Activated CD4-positive, alpha-beta T cell treated with anti-CD3 and anti-CD28 coated beads for 36 hours (primary cell): ENCODE results near the gene BORCS6. TPM values are rescaled to one million over a fixed set of nuclear protein-coding genes. Genes with fewer than 3 reads are reported as not detected.

Experiments
- ATAC-seq: fragments of 200-7000 bp; cut with Tn5 transposase; one replicate; pipeline ENCODE4 v1.10.0; 2021; ENCODE audit warnings: mild to moderate bottlenecking, moderate library complexity
- CTCF ChIA-PET: fragments of 350-600 bp; sonication (Branson Sonifier 250); formaldehyde crosslinking; loops from one replicate; lab custom pipeline; 2021; ENCODE audit warnings: antibody characterized with exemption; lab: Charles Lee
- POLR2A ChIA-PET: fragments of 350-600 bp; sonication (Branson Sonifier 250); formaldehyde crosslinking; loops from one replicate; lab custom pipeline; 2021; ENCODE audit warnings: antibody characterized with exemption, inconsistent platforms; lab: Charles Lee
- DNase-seq: peaks from one replicate; pipeline ENCODE4 v3.0.0-alpha.2; 2020
- H3K27ac Mint-ChIP-seq: one replicate; pipeline ENCODE4 v1.8.0; 2021; ENCODE audit warnings: mixed read lengths
- H3K27me3 Mint-ChIP-seq: one replicate; pipeline ENCODE4 v1.8.0; 2021; ENCODE audit warnings: mixed read lengths
- H3K36me3 Mint-ChIP-seq: one replicate; pipeline ENCODE4 v1.8.0; 2021; ENCODE audit warnings: low read depth, mixed read lengths
- H3K4me1 Mint-ChIP-seq: one replicate; pipeline ENCODE4 v1.8.0; 2021; ENCODE audit warnings: mixed read lengths
- H3K4me3 Mint-ChIP-seq: one replicate; pipeline ENCODE4 v1.8.0; 2021; ENCODE audit warnings: mild to moderate bottlenecking, moderate library complexity, mixed read lengths
- H3K9me3 Mint-ChIP-seq: one replicate; pipeline ENCODE4 v1.8.0; 2021; ENCODE audit warnings: low read depth, mixed read lengths
- intact Hi-C, 2 experiments: fragments of 100-400 bp; cut with DNase I in 1 of 2; cut with micrococcal nuclease in 1 of 2; formaldehyde crosslinking; loops; one replicate each; pipeline versions ENCODE4 v1.14.2 to v1.15.1; 2022 to 2024; cut with DNase I, micrococcal nuclease
- total RNA-seq, 2 experiments: library from RNA; stranded (reverse); gene quantifications; one replicate each; pipeline ENCODE4 v1.2.3, GENCODE V29; 2021

The BORCS6 gene
- total RNA-seq, 2 experiments from 2014 or later = 3.9 to 4.5 TPM

GRCh38 chr17:8188263-8188839 is 1.6 kb downstream of the BORCS6 start:
- H3K36me3 Mint-ChIP-seq = no peaks in the 10 kb centered on the region
- H3K27me3 Mint-ChIP-seq = no peaks in the 10 kb centered on the region
- POLR2A ChIA-PET = interaction anchor here (0.5 to 4.7 kb wide), 9 partner anchors 15 to 69 kb away, joined by 3 to 78 read pairs (median 5); partner anchors contain the start of genes AURKB and CTC1
- intact Hi-C loops = no loop called here
- CTCF ChIA-PET = interaction anchor here (0.6 to 6.0 kb wide), 12 partner anchors 12 to 1178 kb away, joined by 3 to 59 read pairs (median 6); partner anchors contain the start of genes ALOXE3 and SLC25A35
- no peak overlapping the region for H3K27ac Mint-ChIP-seq
- H3K9me3 Mint-ChIP-seq = no peaks in the 10 kb centered on the region
- no peak for ATAC-seq
- DNase-seq = peak; percentile 51
- no peak overlapping the region for H3K4me3 Mint-ChIP-seq
- peaks cover 13% of the 10 kb centered on the region for H3K4me1 Mint-ChIP-seq

GRCh38 chr17:8187517-8188262 is 2.3 kb downstream of the BORCS6 start:
- no peak overlapping the region for H3K27ac Mint-ChIP-seq

GRCh38 chr17:8186787-8187516 is 3.0 kb downstream of the BORCS6 start:
- POLR2A ChIA-PET = interaction anchor here (0.5 to 3.2 kb wide), 7 partner anchors 14 to 101 kb away, joined by 3 to 17 read pairs (median 7); partner anchors contain the start of genes AURKB, CTC1 and RANGRF
- peaks cover 13% of the 10 kb centered on the region for H3K4me1 Mint-ChIP-seq
- H3K36me3 Mint-ChIP-seq = no peaks in the 10 kb centered on the region
- CTCF ChIA-PET = interaction anchor here (0.7 to 6.0 kb wide), 11 partner anchors 10 to 109 kb away, joined by 3 to 59 read pairs (median 6); partner anchors contain the start of genes ALOXE3, SLC25A35 and TMEM107
- DNase-seq (peak; percentile 97), ATAC-seq (peak; percentile 41)
- no peak overlapping the region for H3K27ac Mint-ChIP-seq
- intact Hi-C loops = loop anchor here (1.0 to 2.0 kb wide), 16 partner anchors 11 to 196 kb away; partner anchors contain the start of genes AURKB (in 1 of the 2), CTC1 (in 1 of the 2), PFAS (in 1 of the 2) and RANGRF (in 1 of the 2)
- H3K27me3 Mint-ChIP-seq = no peaks in the 10 kb centered on the region
- H3K9me3 Mint-ChIP-seq = no peaks in the 10 kb centered on the region
- H3K4me3 Mint-ChIP-seq = no peak overlapping the region

More at GRCh38 chr17:8187517-8188262, 2.3 kb downstream of the BORCS6 start:
- no peaks in the 10 kb centered on the region for H3K36me3 Mint-ChIP-seq
- peaks cover 13% of the 10 kb centered on the region for H3K4me1 Mint-ChIP-seq
- intact Hi-C loops = loop anchor here (1.0 to 2.0 kb wide), 14 partner anchors 13 to 195 kb away; partner anchors contain the start of genes AURKB (in 1 of the 2), CTC1 (in 1 of the 2), PFAS (in 1 of the 2) and RANGRF (in 1 of the 2)
- no peaks in the 10 kb centered on the region for H3K27me3 Mint-ChIP-seq
- ChIA-PET CTCF (interaction anchor here (0.7 to 6.0 kb wide), 14 partner anchors 11 to 108 kb away, joined by 3 to 59 read pairs (median 6); partner anchors contain the start of genes ALOXE3, SLC25A35 and TMEM107), POLR2A (interaction anchor here (0.5 to 4.7 kb wide), 10 partner anchors 14 to 101 kb away, joined by 3 to 78 read pairs (median 5); partner anchors contain the start of genes AURKB, CTC1 and RANGRF)
- no peak overlapping the region for H3K4me3 Mint-ChIP-seq
- peak; percentile 95 for DNase-seq
- peak; percentile 37 for ATAC-seq
- H3K9me3 Mint-ChIP-seq = no peaks in the 10 kb centered on the region

DNA sequence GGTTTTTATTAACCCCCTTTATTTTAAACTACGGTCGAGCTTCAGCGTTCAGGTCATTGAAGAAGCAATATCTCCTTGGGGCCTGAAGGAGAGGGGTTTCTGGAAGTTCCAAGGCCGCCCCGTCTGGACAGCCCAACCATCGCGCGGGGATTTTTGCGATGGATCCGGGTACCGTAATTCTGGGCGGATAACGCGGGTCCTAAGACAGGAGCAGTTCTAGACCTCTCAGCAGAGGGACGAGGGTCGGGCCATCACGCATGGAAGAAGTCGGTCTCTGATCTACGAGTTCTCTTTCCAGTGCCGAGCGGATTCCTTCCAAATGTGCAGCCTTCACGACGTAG is 3.6 kb downstream of the BORCS6 start:
- ChIA-PET CTCF (interaction anchor here (0.6 to 6.0 kb wide), 7 partner anchors 13 to 109 kb away, joined by 3 to 59 read pairs (median 7); partner anchors contain the start of genes ALOXE3 and SLC25A35), POLR2A (interaction anchor here (0.8 to 3.2 kb wide), 4 partner anchors 13 to 66 kb away, joined by 4 to 17 read pairs (median 10); partner anchors contain the start of gene AURKB)
- no peaks in the 10 kb centered on the region for H3K36me3 Mint-ChIP-seq
- peaks cover 13% of the 10 kb centered on the region for H3K4me1 Mint-ChIP-seq
- intact Hi-C loops = loop anchor here (1.0 to 2.0 kb wide), 8 partner anchors 10 to 196 kb away; partner anchors contain the start of genes RANGRF (in 1 of the 2), RPL26 (in 1 of the 2) and TMEM107 (in 1 of the 2)
- no peak overlapping the region for H3K4me3 Mint-ChIP-seq
- ATAC-seq = no peak
- H3K9me3 Mint-ChIP-seq = no peaks in the 10 kb centered on the region
- H3K27me3 Mint-ChIP-seq = no peaks in the 10 kb centered on the region
- no peak for DNase-seq
- no peak overlapping the region for H3K27ac Mint-ChIP-seq

GRCh38 chr17:8185582-8186445 is 4.2 kb downstream of the BORCS6 start:
- intact Hi-C loops = loop anchor here (1.0 to 2.0 kb wide), 8 partner anchors 10 to 197 kb away; partner anchors contain the start of genes RANGRF (in 1 of the 2), RPL26 (in 1 of the 2) and TMEM107 (in 1 of the 2)
- Mint-ChIP-seq H3K4me3 (no peak overlapping the region), H3K36me3 (no peaks in the 10 kb centered on the region), H3K9me3 (no peaks in the 10 kb centered on the region), H3K27me3 (no peaks in the 10 kb centered on the region), H3K27ac (no peak overlapping the region), H3K4me1 (peaks cover 11% of the 10 kb centered on the region)
- ChIA-PET CTCF (interaction anchor here (0.6 to 6.0 kb wide), 8 partner anchors 10 to 110 kb away, joined by 3 to 59 read pairs (median 5); partner anchors contain the start of genes ALOXE3 and SLC25A35), POLR2A (interaction anchor here (0.8 to 1.5 kb wide), 3 partner anchors 12 to 66 kb away, joined by 4 to 14 read pairs (median 6); no protein-coding TSS in a partner anchor)
- DNase-seq (peak; percentile 94), ATAC-seq (peak; percentile 4)

DNA sequence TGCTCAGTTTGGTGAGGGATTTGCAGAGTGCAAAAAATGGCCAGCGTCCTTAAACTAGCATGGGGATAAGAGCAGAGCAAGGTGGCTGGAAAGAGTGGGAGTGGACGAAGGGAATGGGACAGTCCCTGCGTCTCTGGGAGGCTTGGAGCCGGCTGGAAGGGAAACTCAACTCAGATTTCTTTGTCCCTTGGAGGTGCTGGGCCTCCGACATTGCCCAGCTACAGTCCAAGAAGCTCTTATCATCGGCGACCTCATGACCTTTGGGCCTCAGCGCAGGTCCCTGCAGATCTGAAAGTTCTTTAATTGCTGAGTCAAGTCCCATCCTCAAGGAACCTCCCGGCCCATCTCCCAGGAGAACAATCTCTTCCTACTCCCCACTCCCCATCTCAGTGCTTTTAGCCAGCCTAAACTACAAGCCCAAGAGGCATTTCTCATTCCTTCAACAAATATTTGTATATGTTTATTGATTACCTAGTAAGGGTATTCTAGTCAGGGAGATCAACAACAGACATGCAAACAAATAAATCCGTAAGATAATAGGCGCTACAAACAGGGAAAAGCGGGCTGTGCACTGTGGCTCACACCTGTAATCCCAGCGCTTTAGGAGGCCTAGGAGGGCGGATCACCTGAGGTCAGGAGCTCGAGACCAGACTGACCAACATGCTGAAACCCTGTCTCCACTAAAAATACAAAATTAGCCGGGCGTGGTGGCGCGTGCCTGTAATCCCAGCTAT is 12.8 kb downstream of the BORCS6 start:
- peak overlapping the region; percentile 87 for H3K27ac Mint-ChIP-seq
- no peak for DNase-seq
- peaks cover 40% of the 10 kb centered on the region for H3K4me1 Mint-ChIP-seq
- H3K36me3 Mint-ChIP-seq = no peaks in the 10 kb centered on the region
- no peaks in the 10 kb centered on the region for H3K27me3 Mint-ChIP-seq
- ChIA-PET CTCF (interaction anchor here (0.6 to 1.5 kb wide), 6 partner anchors 10 to 124 kb away, joined by 3 to 5 read pairs (median 4); partner anchors contain the start of gene BORCS6), POLR2A (no interaction called here)
- intact Hi-C loops = loop anchor here in 1 of 2 experiments (1.0 kb wide), 1 partner anchor 9 kb away; no protein-coding TSS in a partner anchor
- peak overlapping the region; percentile 95 for H3K4me3 Mint-ChIP-seq
- H3K9me3 Mint-ChIP-seq = no peaks in the 10 kb centered on the region
- ATAC-seq = no peak

GRCh38 chr17:8176197-8176940 is 13.6 kb downstream of the BORCS6 start, which contains the start of gene TMEM107:
Gene TMEM107 (minus strand): TSS chr17:8176380. CDS start chr17:8176286, 94 bp downstream.
- ATAC-seq (peak; percentile 57), DNase-seq (peak; percentile 93)
- Mint-ChIP-seq H3K4me1 (peaks cover 40% of the 10 kb centered on the region), H3K27me3 (no peaks in the 10 kb centered on the region), H3K4me3 (peak within 1 kb of the TSS; percentile 95), H3K36me3 (no peaks in the 10 kb centered on the region), H3K27ac (peak within 1 kb of the TSS; percentile 87), H3K9me3 (no peaks in the 10 kb centered on the region)
- POLR2A ChIA-PET = interaction anchor here (0.5 to 1.1 kb wide), 3 partner anchors 20 to 54 kb away, joined by 3 read pairs; no protein-coding TSS in a partner anchor
- intact Hi-C loops = loop anchor here in 1 of 2 experiments (1.0 kb wide), 1 partner anchor 10 kb away; no protein-coding TSS in a partner anchor
- CTCF ChIA-PET = interaction anchor here (0.6 to 1.5 kb wide), 5 partner anchors 11 to 124 kb away, joined by 3 to 5 read pairs (median 4); no protein-coding TSS in a partner anchor

DNA sequence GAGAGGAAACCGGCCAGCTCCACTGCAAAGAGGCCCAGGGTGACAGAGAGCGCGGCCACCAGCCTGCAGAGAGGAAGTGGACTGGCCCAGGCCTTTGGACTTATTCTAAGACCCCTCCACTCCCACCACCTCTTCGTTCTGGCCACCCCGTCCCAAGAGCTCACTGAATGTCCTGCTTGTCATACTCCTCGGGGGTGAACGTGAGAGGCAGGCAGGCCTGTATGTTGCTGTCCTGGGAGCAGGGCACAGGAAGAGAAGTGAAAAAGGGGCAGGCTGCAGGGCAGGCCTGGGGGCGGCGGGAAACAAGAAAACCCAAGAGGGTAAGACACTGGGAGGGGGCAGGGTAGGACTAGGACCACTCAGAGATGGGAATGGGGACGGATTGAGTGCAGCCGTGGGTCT is 14.2 kb downstream of the BORCS6 start:
- peak; percentile 1 for ATAC-seq
- H3K27me3 Mint-ChIP-seq = no peaks in the 10 kb centered on the region
- H3K4me3 Mint-ChIP-seq = peak overlapping the region; percentile 95
- DNase-seq = peak; percentile 39
- no peaks in the 10 kb centered on the region for H3K9me3 Mint-ChIP-seq
- H3K36me3 Mint-ChIP-seq = no peaks in the 10 kb centered on the region
- ChIA-PET CTCF (interaction anchor here (0.7 kb wide), 1 partner anchor 10 kb away, joined by 3 read pairs; no protein-coding TSS in a partner anchor), POLR2A (interaction anchor here (0.5 to 1.1 kb wide), 3 partner anchors 20 to 54 kb away, joined by 3 read pairs; no protein-coding TSS in a partner anchor)
- intact Hi-C loops = loop anchor here in 1 of 2 experiments (1.0 kb wide), 1 partner anchor 11 kb away; no protein-coding TSS in a partner anchor
- H3K4me1 Mint-ChIP-seq = peaks cover 40% of the 10 kb centered on the region
- H3K27ac Mint-ChIP-seq = peak overlapping the region; percentile 87
